ENCODE data around the gene SPOCK3. TPM values are rescaled to one million over a fixed set of nuclear protein-coding genes. Genes with fewer than 3 reads are reported as not detected.
"Not testable (repeated sequence)": the region's sequence is repeated elsewhere in the genome, so short reads cannot be mapped to it uniquely, and the experiment has no call there.

Gene SPOCK3
- under 1 TPM; 0.12 to 0.47 TPM for total RNA-seq
- long read RNA-seq = 0 reads

DNA sequence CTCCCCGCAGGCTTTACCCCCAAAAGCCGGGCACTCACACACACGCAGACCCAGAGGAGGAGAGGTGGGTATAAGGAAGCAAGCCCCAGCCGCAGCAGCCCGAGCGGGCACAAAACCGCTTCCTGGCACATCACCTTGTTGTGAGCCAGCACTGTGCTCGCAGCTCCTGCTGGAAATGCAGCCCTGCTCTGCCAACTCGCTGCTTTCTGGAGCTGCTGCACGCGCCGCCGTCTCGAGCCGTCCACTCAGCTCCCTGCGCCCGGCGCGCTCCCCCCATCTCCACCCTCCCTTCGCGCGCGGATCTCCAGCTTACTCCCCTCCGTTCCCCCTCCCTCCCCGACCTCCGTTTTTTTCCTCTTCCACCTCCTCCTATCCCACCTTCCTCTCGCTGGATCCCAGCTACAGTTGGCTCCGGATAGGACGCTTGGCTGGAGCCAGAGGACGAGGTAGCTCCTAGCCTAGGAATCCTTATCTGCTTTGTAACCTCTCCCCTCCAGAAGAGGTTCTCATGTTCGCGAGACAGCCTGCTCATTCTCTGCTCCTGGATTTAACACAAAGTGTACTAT, at the start of gene SPOCK3:
Gene SPOCK3 (minus strand): TSS at position 179 of the 566 bp plus-strand sequence.
- intact Hi-C loops (cut with DNase I, micrococcal nuclease) = no loop called here
- ATAC-seq = no peak
- peak in 1 of 2 donors; percentile 3 for DNase-seq

DNA sequence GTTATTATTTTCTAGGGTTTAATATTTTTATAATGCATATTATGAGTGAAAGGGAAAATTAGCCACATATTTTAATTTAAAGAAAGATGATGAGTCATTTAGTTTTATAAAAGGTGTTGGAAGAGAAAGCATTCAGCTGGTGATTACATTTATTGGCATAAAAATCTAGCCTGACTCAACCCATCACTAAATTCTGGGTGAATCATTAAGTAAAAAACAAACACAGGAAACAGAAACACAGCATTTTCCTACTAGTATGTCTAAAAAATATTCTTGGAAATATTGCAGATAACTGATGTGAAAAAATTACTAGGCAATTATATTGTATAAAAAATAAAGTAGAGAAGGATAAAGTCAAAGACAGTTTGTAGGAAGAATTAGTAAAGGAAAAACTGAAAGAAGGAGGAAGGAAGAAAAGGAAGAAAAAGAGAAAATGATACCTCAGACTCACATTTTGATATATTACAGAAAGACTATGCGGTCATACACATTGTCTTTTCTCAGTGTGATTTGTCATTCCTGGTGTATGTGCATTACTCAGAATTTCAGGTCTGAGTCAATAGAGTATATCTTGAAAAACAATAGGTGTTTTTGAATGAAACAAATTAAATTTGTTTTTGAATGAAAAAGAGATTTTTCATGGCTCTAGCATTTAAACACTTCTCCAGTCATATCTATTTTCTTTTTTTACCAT, 48.0 kb upstream of the SPOCK3 start:
- intact Hi-C loops (cut with DNase I, micrococcal nuclease) = no loop called here
- ATAC-seq = no peak
- no peak for DNase-seq

DNA sequence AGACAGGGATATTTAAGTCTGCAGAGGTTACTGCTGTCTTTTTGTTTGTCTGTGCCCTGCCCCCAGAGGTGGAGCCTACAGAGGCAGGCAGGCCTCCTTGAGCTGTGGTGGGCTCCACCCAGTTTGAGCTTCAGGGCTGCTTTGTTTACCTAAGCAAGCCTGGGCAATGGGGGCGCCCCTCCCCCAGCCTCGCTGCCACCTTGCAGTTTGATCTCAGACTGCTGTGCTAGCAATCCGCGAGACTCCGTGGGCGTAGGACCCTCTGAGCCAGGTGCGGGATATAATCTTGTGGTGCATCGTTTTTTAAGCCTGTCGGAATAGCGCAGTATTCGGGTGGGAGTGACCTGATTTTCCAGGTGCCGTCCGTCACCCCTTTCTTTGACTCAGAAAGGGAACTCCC, 47.3 kb upstream of the SPOCK3 start:
- intact Hi-C loops (cut with DNase I, micrococcal nuclease); DNase-seq; ATAC-seq: not testable (repeated sequence)

DNA sequence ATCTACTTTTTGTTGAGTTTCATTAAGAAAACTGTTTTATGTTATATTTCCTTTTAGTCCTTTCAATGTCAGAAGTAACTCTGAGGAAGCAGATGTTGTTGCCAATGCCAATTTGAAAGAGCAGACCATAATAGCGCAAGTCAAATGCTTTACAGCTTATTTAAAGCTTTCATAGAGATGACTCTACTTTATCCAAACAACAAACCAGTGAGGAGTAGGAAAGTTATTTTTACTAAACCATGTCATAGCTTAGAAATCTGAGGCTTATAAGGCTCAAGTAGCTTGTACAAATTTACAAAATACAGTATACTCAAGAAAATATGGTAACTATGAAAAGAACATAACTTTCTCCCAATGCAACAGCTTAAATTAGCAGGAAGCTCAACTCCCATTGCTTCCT, 40.1 kb upstream of the SPOCK3 start:
- no peak for ATAC-seq
- no peak for DNase-seq
- intact Hi-C loops (cut with DNase I, micrococcal nuclease) = no loop called here

DNA sequence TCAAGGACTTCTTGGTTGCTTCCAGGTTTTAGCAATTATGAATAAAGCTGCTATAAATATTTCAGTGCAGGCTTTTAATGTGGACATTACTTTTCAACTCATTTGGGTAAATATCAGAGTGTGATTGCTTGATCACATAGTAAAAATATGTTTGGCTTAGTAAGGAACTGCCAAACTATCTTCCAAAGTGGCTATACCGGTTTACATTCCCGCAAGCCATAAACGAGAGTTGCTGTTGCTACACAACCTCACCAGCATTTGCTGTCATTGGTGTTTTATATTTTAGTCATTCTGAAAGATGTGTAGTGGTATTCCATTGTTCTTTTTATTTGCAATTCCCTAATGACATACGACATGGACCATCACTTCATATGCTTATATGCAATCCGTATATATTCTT, 30.9 kb upstream of the SPOCK3 start:
- no peak for DNase-seq
- no peak for ATAC-seq
- intact Hi-C loops (cut with DNase I, micrococcal nuclease) = no loop called here

DNA sequence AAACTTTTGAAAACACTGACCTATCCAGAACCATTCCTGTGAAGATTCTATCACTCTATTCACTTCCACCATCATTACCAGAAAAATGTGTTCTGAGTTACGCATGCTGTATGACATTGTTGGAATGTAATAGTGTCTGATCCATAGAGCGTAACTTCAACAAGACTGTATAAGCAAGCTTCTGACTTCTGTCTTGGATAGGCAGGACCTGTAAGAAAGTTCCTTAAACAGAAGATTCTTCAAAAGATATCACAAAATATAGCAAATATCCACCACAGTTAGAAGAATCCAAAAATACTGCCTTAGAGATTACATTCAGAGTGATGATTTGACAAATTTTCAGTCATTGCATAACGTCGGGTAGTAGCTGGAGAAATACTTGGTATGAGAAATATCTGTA, 14.0 kb upstream of the SPOCK3 start:
- DNase-seq (no peak), ATAC-seq (no peak)
- intact Hi-C loops (cut with DNase I, micrococcal nuclease) = no loop called here

DNA sequence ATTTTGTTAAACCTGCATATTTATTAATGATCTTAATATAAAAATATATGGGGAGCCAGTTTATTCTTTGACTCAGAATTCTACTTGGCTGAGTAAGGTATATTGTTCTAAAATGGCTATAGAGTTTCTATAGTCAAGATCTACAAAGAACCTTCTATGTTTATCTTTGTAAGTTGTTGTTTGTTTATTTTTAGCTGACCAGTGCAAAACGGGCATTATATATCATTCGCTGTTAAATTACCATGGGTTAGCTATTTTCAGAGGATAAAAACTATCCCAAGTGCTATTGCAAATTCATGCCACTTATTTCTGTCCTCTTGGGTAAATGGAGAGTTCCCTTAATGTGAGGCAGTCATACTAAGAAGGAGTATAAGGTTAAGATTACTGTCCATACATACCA, 5.3 kb upstream of the SPOCK3 start:
- no peak for ATAC-seq
- intact Hi-C loops (cut with DNase I, micrococcal nuclease) = no loop called here
- no peak for DNase-seq

DNA sequence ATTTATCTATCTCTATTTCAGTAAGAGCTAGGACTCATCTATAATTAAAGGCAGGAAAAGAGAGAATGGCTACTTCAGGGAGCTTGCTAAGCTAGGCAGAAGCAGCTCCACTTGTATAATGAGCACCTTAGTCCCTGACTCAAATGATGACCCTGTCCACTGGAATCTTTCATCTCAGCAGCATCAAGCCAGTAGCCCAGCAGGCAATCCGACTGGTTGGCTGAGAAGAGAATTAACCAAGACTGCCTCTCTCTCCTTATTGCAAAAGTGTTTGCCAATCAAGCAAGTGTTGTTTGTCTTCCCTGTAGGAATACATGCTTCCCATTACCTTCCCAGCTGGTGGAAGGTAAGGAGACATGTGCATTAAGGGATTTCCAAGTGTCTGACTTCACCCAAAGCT, 3.9 kb upstream of the SPOCK3 start:
- intact Hi-C loops (cut with DNase I, micrococcal nuclease) = no loop called here
- ATAC-seq (no peak), DNase-seq (no peak)

DNA sequence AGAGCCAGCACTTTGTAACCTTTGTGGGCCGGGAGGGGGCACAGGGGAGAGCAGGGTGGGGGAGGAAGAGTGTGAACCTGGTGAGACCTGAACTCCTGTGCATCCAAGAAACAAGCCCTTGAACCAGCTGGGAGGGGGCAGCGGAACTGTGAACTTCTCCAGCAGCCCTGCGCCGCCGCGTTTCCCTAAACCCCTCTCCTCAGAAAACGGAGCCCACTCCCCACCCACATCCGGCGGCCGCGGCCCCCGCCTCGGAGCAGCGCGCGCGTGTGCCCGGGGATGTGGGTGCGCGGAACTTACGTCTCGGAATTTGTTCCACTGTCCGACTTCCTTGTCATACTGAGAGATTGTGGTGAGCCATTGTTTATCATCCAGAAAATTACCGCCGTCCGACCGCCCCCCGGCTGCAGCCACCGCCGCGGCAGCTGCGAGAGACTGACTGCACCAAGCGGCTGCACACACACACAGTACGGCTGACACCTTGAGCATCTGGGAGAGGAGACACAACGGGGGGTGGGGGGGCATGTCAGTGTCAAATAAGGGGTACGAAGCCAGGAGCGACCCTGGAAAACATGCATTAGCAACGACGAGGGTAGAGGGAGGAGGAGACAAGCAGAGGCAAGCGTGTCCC, 494 bp downstream of the SPOCK3 start:
- no peak for DNase-seq
- intact Hi-C loops (cut with DNase I, micrococcal nuclease) = no loop called here
- no peak for ATAC-seq

DNA sequence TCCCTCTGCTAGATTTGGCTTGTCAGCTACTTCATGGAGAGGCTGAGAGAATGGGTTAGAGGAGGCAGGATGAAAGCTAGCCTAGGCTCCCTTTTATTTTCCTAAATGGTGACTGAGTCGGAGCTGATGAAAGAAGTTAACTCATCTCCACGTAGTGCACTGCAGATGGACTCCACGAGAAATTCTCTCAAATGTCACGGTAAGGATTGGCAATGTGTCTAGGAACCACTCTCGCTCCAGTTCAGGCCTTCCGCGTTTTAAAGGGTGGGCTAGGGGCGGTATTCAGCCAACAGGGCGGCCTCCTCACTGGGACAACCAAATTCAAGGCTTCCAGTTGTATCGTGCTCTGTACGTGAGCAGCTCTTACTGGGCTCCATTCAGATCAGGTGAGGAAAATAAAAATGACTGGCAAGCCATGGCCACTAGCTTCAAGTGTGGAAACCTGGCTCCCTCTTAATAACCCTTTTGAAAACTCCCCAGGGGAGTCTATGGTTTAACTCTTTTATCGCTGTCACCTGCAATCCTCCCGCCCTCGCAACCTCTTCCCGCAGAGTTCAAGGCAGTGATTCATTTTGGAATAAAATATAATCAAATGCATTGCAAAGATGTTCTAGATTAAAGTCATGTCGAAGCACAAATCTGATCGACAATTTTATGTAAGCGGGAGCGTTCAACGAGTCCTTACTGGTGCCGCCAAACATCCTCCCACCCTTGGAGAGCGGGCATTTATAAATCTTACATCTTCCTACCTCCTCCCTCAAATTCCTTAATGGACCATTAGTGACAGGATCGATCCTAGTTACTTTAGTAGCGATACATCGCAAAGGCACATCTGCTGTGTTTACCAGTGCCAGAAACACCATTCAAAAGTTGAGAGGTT, 1.2 kb downstream of the SPOCK3 start:
- intact Hi-C loops (cut with DNase I, micrococcal nuclease) = no loop called here
- no peak for DNase-seq
- ATAC-seq = no peak

DNA sequence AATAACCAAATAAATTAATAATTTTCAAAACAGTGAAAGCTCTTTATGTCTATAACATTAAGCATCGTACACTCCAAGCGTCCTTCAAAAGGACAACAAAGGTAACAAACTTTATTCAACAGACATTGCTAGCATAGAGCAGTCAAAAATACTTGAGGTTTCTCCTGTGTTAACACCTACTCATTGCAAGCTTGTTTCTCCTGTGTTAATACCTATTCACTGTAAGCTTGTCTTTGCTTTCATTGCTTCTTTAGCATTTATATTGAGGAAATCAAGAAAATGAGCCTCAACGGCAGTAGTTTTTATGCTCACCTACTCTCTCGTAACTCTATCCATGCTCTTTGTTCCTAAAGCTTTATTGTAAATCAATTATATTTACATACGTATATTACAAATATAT, 3.5 kb downstream of the SPOCK3 start:
- intact Hi-C loops (cut with DNase I, micrococcal nuclease) = no loop called here
- DNase-seq (no peak), ATAC-seq (no peak)

DNA sequence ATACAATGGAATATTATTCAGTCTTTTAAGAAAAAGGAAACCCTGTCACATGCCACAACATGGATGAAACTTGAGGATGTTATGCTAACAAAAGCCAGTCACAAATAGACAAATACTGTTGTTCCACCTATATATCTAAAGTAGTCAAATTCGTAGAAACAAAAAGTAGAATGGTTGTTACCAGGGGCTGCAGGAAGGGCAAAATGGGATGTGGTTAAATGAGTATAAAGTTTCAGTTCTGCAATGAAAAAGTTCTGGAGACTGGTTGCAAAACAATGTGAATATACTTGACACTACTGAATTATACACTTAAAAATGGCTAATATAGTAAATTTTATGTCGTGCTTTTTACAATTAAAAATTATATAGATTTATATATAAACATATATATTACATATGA, 12.2 kb downstream of the SPOCK3 start:
- DNase-seq (no peak), ATAC-seq (no peak)
- intact Hi-C loops (cut with DNase I, micrococcal nuclease) = no loop called here

DNA sequence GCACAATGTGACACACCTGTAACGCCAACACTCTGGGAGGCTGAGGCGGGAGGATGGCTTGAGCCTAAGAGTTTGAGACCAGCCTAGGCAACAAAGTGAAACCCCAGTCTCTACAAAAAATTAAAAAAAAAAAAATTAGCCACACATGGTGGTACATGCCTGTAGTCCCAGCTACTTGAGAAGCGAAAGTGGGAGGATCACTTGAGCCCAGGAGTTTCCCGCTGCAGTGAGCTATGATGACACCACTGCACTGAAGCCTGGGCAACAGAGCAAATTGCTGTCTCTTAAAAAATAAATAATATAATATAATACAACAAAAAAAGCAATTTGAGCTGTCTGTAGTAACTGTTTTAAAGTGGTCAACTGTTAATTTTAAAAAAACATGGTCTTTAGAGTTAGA, 13.2 kb downstream of the SPOCK3 start:
- ATAC-seq = no peak

DNA sequence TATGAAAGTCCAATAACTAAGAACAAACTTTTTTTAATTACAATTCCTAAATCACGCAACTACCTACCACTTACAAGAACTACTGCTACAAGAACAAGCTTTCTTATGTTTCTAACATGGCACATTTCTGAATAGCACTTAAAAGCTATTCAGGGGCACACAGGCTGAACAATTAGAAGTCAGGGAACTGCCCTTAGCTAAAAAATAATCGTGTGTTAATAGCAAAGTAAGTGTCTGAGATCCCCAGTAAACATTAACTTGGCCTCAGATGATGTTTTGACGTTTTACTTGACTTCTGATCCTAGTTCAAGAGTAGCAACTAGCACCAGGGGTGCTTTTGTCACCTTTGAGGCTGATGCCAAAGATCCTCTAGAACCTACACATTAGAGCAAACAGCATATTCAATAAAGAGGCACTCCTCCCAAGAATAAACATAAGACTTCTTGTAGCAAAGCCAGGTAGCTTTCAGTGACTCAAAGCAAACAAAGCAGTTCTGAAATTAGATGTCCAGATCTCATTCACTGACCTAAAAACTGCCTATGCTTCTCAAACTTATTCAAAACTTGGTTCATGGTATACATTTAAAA, 16.2 kb downstream of the SPOCK3 start:
- DNase-seq = no peak
- intact Hi-C loops (cut with DNase I, micrococcal nuclease) = no loop called here
- peak; percentile 35 for ATAC-seq

More for the DNA sequence above, 13.2 kb downstream of the SPOCK3 start:
- no peak for DNase-seq
- intact Hi-C loops (cut with DNase I, micrococcal nuclease) = no loop called here

DNA sequence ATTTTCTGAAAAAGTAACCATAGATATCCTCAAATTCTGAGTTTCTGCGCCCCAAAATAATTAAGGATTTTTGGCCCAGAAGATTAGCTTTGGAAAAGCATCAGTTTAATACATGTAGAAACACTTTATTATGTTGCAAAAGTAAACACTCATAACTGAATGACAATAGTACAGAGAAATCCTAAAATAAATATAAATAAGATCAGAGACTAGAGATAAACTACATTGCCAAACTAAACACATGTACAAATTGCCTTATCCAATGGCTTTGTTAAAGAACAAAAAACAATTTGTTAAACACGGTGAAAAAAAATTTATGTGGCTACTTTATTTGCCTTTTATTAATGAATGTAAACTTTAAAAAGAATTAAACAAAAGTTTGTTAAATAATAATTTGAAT, 17.5 kb downstream of the SPOCK3 start:
- intact Hi-C loops (cut with DNase I, micrococcal nuclease) = no loop called here
- DNase-seq (no peak), ATAC-seq (no peak)

DNA sequence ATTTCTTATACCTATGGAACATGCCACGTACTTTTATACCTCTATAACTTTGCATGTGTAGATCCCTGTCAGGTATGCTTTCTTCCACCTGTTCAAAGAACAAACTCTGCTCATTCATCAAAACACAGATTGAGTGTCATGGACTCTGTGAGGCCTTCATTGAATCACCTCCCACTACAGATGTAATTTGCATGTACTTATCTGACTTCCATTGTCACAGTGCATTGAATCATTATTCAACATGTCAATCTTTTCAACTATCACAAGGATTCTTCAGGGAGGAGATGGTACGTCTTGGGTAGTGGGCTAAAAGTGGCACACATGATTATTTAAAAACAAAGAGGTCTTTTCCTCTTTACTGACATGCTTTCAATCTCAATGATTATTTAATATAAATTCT, 24.1 kb downstream of the SPOCK3 start:
- ATAC-seq = no peak
- intact Hi-C loops (cut with DNase I, micrococcal nuclease) = no loop called here
- DNase-seq = no peak

DNA sequence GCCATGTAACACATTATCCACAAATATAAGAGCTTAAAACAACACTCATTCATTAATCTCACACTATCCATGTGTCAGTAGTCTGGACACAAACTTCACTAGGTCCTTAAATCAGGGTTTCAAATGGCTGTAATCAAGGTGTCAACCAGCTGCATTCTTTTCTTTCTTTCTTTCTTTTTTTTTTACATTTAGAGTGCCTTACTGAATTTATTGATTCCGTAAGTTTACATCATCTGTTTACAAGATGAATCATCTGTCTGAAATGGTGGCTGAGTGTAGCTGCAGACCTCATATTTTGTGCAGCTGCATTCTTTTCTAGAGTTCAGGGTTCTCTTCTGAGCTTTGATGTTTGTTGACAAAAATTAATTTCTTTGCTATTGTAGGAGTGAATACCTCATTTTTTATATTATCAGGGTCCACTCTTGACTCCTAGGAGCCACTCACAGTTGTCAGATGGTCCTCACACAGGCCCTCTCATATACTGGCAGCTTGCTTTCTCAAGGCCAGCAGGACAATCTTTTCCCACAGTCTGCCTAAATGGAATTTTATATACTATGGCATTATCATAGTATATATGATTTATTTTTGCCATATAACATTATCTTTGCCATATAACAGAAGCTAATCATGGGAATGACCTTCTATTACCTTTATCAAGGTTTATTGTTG, 37.8 kb downstream of the SPOCK3 start:
- DNase-seq (no peak), ATAC-seq (no peak)
- intact Hi-C loops (cut with DNase I, micrococcal nuclease) = no loop called here

DNA sequence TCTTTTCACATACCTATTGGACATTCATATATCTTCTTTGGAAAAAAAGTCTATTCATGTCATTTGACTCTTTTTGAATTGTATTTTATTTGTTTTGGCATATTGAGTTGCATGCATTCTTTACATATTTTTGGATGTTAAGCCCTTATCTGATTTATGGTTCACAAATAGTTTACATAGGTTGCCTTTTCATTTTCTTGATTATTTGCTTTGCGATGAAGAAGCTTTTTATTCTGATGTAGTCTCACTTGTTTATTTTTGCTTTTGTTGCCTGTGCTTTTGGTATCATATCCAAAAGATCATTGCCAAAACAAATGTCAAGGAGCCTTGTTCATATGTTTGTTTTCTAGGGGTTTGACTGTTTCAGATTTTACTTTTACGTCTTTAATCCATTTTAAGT, 43.9 kb downstream of the SPOCK3 start:
- intact Hi-C loops (cut with DNase I, micrococcal nuclease) = no loop called here
- no peak for DNase-seq
- no peak for ATAC-seq

DNA sequence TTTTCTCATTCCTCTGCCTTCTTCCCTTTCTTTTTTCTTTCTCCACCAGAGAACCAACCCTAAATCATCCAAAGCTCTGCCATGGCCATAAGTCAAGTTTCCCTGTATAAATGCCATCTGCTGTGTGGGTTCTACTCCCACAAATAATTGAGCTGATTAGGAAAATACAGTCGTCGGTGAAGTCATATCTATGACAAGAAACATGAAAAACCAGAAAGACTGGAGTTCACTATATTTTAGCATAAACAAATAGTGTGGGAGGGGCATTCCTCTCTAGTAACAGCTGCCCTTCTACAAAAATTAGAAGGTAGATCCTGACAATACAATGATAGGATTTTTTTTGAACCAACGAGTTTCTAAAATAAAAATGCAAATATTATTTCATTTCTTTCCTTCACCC, 48.8 kb downstream of the SPOCK3 start:
- DNase-seq (no peak), ATAC-seq (no peak)
- intact Hi-C loops (cut with DNase I, micrococcal nuclease) = loop anchor here in 1 of 2 donors (10.0 kb wide), 1 partner anchor 671 kb away; no protein-coding TSS in a partner anchor
